Measurements from ENCODE around the gene SYMPK. TPM values are rescaled to one million over a fixed set of nuclear protein-coding genes. Genes with fewer than 3 reads are reported as not detected.

The SYMPK gene
- total RNA-seq, 4 donors from 2014 or later = 28.4 to 36.6 (median 31.6) TPM

GRCh38 chr19:45828523-45828922, 34.4 kb downstream of the SYMPK start:
- intact Hi-C loops (cut with DNase I) = no loop called here
- H3K4me3 ChIP-seq = no peak overlapping the region
- 90 to 91% methylated on average over 9 of the region's 9 CpGs for WGBS, 2 donors
- no peaks in the 10 kb centered on the region for H3K9me3 ChIP-seq
- H3K27me3 ChIP-seq = no peaks in the 10 kb centered on the region
- H3K4me1 ChIP-seq = peaks cover 3 to 18% (median 13%) of the 10 kb centered on the region in 3 donors
- TF ChIP-seq CTCF (IDR thresholded peaks at IDR 0.05) (no peak), POLR2A (IDR thresholded peaks at IDR 0.05) (no peak)
- DNase-seq = no peak
- no peak overlapping the region for H3K27ac ChIP-seq
- peaks cover 48 to 100% (median 79%) of the 10 kb centered on the region in 3 donors for H3K36me3 ChIP-seq

DNA sequence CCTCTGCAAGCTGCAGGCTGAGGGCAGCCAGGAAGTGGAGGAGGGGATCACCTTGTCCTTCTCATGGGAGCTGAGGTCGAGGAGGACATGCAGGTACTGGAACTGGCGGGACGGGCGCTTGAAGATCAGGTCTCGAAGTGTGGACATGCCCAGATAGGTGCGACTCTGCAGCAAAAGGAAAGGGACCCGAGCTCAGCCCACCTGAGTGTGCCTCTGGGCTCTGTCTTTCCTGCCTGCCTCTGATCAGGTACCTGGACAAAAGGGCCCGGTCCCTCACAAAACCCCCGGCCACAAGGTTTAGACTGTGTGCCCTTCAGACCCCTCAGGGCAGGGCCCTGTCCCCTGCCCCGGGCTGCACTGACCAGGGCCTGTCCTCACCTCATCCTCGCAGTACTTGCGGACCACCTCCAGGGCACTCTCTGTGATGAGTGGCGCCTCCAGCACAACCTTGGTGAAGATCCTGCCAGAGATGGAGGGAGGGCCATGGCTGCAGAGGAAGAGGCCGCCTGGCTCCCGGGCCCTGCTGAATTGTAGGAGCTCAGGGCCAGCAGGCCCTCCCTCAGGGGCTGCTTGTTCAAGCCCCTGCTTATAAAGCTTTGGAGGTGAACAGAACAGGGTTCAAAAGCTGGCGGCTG, 35.4 kb downstream of the SYMPK start:
- H3K9me3 ChIP-seq = no peaks in the 10 kb centered on the region
- intact Hi-C loops (cut with DNase I) = no loop called here
- peaks cover 54 to 100% (median 75%) of the 10 kb centered on the region in 3 donors for H3K36me3 ChIP-seq
- H3K27ac ChIP-seq = no peak overlapping the region
- H3K4me1 ChIP-seq = peaks cover 3 to 20% (median 13%) of the 10 kb centered on the region in 3 donors
- no peak for DNase-seq
- no peaks in the 10 kb centered on the region for H3K27me3 ChIP-seq
- TF ChIP-seq CTCF (IDR thresholded peaks at IDR 0.05) (no peak), POLR2A (IDR thresholded peaks at IDR 0.05) (no peak)
- 91 to 95% methylated on average over 8 to 9 of the region's 16 CpGs for WGBS, 2 donors
- no peak overlapping the region for H3K4me3 ChIP-seq

DNA sequence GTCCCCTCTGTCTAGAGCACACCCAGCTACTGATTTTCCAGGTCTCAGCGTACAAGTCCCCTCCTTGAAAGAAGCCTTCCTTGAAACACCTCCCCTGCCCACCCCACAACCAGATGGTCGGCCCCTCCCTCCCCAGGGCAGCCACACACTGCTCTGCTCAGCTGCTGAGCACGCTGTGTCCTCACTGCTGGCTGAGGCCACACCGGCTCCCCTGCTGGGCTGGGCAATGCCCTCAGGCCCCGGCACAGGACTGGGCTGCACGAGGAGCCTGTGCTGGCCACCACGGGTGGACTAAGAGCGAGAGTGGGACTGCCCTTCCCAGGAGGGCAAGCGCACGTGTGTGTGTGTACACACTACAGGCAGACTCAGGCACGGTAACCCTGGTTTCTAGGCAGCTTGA, 36.0 kb downstream of the SYMPK start:
- no peaks in the 10 kb centered on the region for H3K27me3 ChIP-seq
- no peak overlapping the region for H3K4me3 ChIP-seq
- 84% methylated on average over 5 of the region's 11 CpGs; no CpG with 5 or more reads in 1 of the 2 donors for WGBS, 2 donors
- no peak overlapping the region for H3K27ac ChIP-seq
- no peaks in the 10 kb centered on the region for H3K9me3 ChIP-seq
- H3K36me3 ChIP-seq = peaks cover 51 to 98% (median 71%) of the 10 kb centered on the region in 3 donors
- DNase-seq = no peak
- peaks cover 3 to 20% (median 13%) of the 10 kb centered on the region in 3 donors for H3K4me1 ChIP-seq
- TF ChIP-seq CTCF (IDR thresholded peaks at IDR 0.05) = no peak
- no peak for TF ChIP-seq POLR2A (IDR thresholded peaks at IDR 0.05)
- intact Hi-C loops (cut with DNase I) = no loop called here

DNA sequence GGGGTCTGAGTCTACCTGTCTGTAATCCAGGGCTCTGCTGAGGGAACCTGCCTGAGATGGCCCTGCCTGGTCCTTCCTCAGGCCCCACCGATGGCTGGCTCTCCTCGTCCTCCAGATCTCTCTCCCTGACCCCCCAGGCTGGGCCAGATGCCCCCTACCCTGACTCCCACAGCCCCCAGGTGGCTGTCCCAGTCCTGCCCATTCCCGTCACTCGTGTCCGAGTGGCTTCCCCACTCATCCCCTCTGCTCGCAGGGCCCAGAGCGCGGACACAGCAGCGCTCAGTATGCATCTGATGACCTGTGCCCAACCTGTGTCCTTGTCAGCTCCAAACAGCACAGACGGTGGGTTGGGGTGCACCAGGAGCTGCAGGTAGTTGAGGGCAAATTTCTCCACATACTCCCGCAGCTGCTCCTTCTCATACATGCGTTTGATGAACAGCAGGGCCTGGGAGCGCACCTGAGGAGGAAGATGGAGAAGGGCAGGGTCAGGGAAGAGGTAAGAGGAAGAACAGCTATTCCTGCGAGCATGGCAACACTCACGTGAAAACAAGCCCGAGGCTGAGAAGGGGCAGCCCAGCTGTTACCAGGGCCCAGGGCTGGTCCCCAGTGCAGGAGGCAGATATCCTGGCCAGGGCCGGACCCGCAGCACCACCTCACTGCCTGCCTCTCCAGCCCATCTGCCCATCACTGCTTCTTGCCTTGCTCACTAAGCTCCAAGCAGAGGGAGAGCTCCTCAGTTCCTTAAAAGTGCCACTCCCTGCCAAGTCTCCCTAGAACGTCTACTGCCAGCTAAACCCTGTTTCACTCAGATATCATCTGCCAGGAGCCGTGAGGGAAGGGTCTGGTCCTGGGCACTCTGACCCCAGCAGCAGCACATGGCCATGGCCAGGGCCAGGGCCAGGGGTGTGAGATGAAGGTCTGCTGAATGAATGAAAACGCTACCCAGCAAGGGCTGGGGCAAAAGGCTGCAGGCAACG, 36.7 kb downstream of the SYMPK start:
- H3K4me1 ChIP-seq = peaks cover 3 to 21% (median 13%) of the 10 kb centered on the region in 3 donors
- WGBS, 2 donors = 77 to 85% methylated on average over 6 to 17 of the region's 22 CpGs
- DNase-seq = no peak
- intact Hi-C loops (cut with DNase I) = no loop called here
- H3K9me3 ChIP-seq = no peaks in the 10 kb centered on the region
- no peak overlapping the region for H3K4me3 ChIP-seq
- H3K27me3 ChIP-seq = no peaks in the 10 kb centered on the region
- H3K36me3 ChIP-seq = peaks cover 46 to 98% (median 64%) of the 10 kb centered on the region in 3 donors
- H3K27ac ChIP-seq = no peak overlapping the region
- TF ChIP-seq POLR2A (IDR thresholded peaks at IDR 0.05) = no peak
- no peak for TF ChIP-seq CTCF (IDR thresholded peaks at IDR 0.05)

GRCh38 chr19:45825263-45825605, 37.7 kb downstream of the SYMPK start:
- Histone ChIP-seq H3K27me3 (no peaks in the 10 kb centered on the region), H3K9me3 (no peaks in the 10 kb centered on the region), H3K4me3 (no peak overlapping the region), H3K36me3 (peaks cover 45 to 98% (median 54%) of the 10 kb centered on the region in 3 donors), H3K27ac (no peak overlapping the region), H3K4me1 (peaks cover 3 to 29% (median 13%) of the 10 kb centered on the region in 3 donors)
- no peak for TF ChIP-seq POLR2A (IDR thresholded peaks at IDR 0.05)
- no peak for TF ChIP-seq CTCF (IDR thresholded peaks at IDR 0.05)
- no peak for DNase-seq
- 80 to 88% methylated on average over 1 of the region's 8 CpGs for WGBS, 2 donors
- intact Hi-C loops (cut with DNase I) = no loop called here
